ENCODE data around the gene NDUFS6. TPM values are rescaled to one million over a fixed set of nuclear protein-coding genes. Genes with fewer than 3 reads are reported as not detected.

Gene NDUFS6
- total RNA-seq, 1 donor from 2014 or later: 63.0 TPM

- DNase-seq (ENCODE audit: low read depth): no peak
Measured at GRCh38 chr5:1765141-1765879, 35.9 kb upstream of the NDUFS6 start.

DNA sequence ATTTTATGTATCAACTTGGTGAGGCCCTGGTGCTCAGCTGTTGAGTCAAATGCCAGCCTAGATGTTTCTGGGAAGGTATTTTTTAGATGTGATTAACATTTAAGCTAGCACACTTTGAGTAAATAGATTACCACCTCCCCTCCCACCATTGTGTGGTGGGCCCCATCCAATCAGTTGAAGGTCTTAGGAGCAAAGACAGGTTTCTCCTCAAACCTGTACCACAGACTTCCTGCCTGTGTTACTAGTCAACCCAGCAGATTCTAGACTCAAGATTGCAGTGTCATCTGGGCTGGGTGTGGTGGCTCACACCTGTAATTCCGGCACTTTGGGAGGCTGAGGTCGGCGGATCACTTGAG, 35.3 kb upstream of the NDUFS6 start:
- no peak for DNase-seq (ENCODE audit: low read depth)

DNA sequence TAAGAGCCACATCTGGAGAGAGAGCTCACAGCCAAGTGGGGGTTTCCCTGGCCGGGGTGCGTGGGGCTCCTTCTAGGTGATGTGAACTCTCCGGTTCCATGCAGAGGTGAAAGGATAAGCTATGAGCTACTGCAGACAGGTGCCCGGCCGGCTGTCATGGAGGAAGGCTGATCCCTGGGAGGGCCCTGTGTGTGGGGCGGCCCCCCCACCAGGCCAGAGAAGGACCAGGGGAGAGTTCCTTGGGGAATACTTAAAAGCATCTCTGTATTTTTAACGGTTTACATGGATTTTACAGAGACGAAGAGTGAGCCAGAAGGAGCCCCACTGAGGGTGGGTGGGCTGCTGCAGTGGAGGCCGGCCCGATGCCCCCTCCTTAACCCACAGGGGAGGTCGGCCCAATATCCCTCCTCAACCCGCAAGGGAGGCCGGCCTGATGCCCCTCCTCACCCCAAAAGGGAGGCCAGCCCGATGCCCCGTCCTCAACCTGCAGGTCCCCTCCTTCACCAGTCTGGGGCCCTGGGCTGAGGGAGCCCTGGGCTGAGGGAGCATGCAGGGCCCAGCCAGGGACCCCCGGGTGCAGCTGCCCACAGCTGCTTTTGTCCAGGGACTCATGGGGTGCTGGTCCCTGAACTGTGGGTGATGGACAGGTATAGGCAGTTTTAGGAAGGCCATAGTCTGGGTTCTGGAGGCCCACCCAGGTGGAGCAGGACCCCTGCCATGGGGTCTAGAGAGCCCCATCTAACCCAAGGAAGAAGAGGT, 33.5 kb upstream of the NDUFS6 start:
- DNase-seq (ENCODE audit: low read depth): no peak

- DNase-seq (ENCODE audit: low read depth): no peak
Measured at GRCh38 chr5:1768283-1769000, 32.8 kb upstream of the NDUFS6 start.

DNA sequence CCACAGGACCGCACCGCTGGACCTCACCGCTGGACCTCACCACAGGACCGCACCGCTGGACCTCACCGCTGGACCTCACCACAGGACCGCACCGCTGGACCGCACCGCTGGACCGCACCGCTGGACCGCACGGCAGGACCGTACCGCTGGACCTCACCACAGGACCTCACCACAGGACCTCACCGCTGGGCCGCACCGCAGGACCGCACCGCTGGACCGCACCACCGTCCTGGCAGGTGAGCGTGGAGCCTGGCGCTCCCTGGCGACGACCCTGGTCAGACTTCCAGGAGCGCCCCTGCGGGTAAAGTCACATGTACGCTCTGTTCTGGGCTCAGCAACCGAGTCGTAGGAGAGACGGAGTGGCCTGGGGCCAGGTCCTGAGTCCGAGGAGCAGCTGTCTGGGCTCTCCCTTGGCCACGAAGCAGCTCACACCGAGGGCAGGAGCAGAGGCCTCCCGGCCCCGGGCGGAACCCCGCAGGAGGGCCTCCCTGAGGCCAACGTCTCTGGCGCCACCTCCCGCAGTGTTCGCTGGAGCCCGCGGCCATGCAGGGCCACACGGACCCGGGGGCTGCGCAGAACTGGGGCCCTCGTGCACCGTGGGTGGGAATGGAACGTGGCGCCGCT, 32.1 kb upstream of the NDUFS6 start:
- no peak for DNase-seq (ENCODE audit: low read depth)

- no peak for DNase-seq (ENCODE audit: low read depth)
Measured at GRCh38 chr5:1769752-1770442, 31.3 kb upstream of the NDUFS6 start.

DNA sequence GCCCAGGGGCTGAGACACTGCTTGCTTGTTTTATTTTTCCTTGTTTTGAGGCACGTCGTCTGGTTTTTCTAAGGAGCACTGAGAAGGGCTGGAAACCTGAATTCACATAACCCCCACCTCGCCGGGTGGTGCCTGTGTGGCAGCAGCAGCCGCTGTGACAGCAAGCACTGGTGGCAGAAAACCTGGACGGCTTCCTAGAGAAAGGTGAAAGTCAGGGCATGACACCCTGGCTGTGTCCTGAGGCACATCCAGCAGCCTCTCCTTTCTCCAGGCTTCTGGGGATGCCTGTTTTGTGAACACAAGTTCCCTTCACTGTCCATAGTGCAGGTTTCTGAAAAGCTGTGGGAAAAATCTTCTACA, 30.8 kb upstream of the NDUFS6 start:
- no peak for DNase-seq (ENCODE audit: low read depth)

DNA sequence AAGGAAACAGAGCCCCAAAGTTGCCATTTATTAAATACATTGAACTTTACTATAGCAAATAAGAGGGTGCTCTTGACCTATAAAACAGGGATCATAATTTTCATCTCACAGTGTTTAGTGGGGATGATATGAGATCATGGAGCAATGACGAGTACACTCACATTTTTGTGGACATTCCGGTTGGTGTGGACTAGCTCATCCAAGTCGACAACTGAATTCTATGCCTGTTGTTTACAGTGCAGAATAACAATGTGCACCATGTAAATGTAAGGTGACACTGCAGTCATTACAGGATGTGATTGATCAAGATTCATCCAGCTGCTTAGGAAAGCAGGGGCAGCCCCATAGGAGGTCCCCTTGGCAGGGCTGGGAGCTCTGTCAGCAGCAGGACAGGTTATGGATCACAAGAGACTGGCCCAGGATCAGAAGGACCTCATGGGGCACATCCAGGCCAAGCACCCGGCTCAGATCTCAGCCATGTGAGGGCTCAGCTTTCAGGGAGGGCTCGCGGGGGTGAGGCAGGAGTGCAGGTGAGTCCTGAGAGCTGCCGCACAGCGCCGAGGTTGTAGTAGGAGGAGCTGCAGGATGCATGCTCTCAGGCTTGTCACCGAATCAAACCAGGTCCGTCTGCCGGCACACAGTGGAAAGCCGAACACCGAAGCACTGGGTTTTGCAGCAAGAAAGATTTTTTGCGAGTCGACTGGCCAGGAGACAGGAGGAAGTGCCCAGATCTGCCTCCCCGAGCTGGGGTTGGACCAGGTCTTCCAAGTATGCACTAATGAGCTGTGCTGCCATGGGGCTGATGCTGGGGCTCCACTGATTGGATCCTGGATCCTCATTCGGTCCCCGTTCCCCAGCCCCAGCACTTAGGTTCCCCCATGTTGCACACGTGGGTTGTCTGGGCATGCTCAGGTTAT, 29.8 kb upstream of the NDUFS6 start:
- DNase-seq (ENCODE audit: low read depth): no peak

GRCh38 chr5:1772634-1773033, 28.6 kb upstream of the NDUFS6 start:
- DNase-seq (ENCODE audit: low read depth): peak; percentile 48

DNA sequence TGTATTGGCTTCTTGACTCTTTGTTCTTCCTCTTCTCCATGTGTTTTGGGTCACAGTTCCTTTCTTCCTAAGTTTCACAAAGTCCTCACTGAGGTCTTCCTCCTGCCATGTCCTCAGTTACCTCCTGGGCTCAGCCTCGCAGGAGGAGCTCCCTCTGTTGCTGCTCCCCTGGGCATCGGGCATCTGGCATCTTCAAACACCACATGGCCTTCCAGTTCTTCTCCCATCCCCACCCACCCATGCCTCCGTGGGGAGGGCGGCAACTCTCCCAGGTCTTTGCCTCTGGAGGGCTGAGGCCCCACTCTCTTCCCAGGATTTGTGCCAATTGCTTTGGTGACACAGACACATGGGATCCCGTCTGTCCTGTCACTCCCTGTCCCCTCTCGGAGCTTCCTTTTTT, 24.4 kb upstream of the NDUFS6 start:
- no peak for DNase-seq (ENCODE audit: low read depth)

- no peak for DNase-seq (ENCODE audit: low read depth)
Measured at GRCh38 chr5:1777281-1778137, 23.7 kb upstream of the NDUFS6 start.

GRCh38 chr5:1778138-1779020, 22.8 kb upstream of the NDUFS6 start:
- no peak for DNase-seq (ENCODE audit: low read depth)

- DNase-seq (ENCODE audit: low read depth): no peak
Measured at GRCh38 chr5:1779021-1779680, 22.1 kb upstream of the NDUFS6 start.

DNA sequence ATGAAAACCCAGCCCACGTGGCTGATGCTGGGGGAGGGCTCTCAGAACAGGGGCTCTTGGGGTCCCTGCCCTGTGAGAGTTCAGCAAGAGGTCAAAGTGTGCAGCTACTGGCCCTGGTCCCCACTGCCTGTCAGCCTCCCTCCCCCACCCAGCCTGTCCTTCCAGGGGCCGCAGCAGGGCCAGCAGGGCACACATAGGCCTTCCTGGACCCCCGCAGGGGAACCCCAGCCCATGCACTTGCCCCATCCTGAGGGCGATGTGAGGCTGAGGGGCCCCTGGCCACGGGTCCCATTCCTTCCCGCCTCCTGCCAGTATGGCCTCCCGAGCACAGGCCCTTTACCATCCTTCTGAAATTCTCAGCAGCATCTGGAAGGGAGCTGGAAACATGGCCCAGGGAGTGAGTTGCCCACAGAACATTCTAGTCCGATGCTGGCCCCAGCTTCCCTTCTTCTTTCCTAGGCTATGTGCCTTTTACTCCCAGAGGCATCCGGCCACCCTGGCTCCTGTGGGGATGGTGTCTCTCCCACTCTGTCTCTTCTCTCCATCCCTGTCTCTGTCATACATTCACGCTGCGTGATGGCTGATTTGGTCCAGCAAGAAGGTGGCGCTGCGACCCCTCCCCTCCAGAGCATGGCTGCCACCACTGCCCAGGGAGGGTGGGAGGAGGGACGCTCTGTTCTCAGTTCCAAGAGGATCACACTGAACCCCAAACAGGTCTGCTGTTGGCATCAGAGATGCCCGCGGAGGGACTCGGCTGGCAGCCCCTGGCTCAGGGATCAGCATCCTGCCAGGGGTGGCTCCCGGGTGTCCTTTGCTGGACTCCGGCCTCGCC, 21.2 kb upstream of the NDUFS6 start:
- DNase-seq (ENCODE audit: low read depth): no peak

- no peak for DNase-seq (ENCODE audit: low read depth)
Measured at GRCh38 chr5:1780614-1780930, 20.6 kb upstream of the NDUFS6 start.

DNA sequence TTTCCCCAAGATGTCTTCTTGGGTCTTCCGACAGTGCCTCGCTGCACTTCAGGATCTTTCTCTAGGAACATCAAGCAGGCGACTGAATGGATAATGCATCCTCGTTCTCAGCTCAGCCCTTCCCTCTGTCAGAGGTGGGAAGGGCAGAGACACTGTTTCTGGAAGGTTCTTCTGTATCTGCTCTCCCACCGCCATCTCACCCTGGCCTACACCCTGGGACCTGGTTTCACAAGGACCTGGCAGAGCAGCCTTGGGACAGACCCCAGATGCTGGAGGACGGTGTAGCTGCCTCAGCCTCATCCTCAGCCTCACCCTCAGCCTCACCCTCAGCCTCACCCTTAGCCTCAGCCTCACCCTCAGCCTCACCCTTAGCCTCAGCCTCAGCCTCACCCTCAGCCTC, 20.1 kb upstream of the NDUFS6 start:
- no peak for DNase-seq (ENCODE audit: low read depth)
